Measurements from ENCODE around the gene MAP2K7. TPM values are rescaled to one million over a fixed set of nuclear protein-coding genes. Genes with fewer than 3 reads are reported as not detected.

MAP2K7 gene
- total and polyA plus RNA-seq, 2 of the 4 experiments (the other 2 are of a cell fraction) = 4.1 to 15.6 TPM

DNA sequence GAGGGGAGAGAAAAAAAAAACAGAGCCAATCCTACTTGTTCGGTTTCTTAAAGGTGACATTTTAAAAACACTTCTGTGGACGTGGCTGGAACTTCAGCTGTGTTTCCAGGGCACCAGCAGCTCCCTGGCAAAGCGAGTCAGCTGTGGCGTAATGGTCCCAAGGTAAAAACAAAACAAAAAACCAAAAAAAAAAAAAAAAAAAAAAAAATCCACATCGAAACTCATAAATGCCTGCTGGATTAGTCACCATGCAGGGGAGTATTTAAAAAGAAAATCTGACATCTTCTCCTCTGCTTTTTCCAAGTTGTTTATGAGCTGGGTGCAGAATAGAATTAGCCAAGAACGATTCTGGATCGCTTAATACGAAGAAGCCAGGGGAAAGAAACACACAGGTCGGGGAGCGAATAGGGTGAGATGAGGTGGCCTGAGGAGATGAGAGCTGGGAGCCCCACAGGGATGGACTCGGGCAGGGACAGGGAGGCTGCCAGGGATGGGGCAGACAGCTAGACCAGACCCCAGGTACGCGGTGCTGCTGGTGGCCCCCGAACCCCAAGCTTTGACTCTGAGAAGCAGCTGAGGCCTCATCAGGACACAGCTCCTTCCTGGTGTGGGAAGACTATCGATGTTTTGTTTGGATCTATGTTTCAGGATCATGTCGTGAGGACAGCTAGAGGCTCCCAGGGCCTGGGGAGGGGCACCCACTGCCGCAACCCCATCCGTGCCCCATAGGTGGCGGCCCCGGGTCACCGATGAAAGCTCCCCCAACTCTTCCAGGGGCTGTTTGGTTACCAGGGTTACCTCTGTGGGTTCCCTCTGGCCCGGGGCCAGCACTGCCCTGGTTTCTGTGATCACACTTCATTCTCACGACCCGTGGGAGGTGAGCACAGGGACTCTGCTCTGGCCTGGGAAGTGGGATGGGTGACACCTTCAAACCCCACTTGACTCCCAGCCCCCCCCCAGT, 25.3 kb downstream of the MAP2K7 start:
- in situ Hi-C loops (cut with MboI; ENCODE audit: low sequenced_read_pairs) (no loop called here), intact Hi-C loops (cut with micrococcal nuclease) (no loop called here), dilution Hi-C loops (cut with HindIII; ENCODE audit: low sequenced_read_pairs, unreplicated experiment) (no loop called here)
- DNase-seq (peak; percentile 88), ATAC-seq (ENCODE audit: low read depth) (peak; percentile 13)
- Histone ChIP-seq H2AK9ac (replicated peaks; ENCODE audit: low read depth, low read length, poor library complexity) (peak overlapping the region; percentile 95), H3K4me2 (ENCODE audit: low read depth, low read length) (peak overlapping the region; percentile 63), H2AFZ (replicated peaks; ENCODE audit: low read length, poor library complexity) (peak overlapping the region; percentile 80), H3K4ac (ENCODE audit: low read depth, low read length) (peak overlapping the region; percentile 85), H3K9me1 (ENCODE audit: insufficient read depth, low read length) (peaks cover 9% of the 10 kb centered on the region; the same call in 1 of the 2 replicates), H2BK15ac (ENCODE audit: low read depth, low read length) (peak overlapping the region; percentile 14; the same call in 1 of the 3 replicates), H4K5ac (ENCODE audit: low read depth, low read length) (peak overlapping the region; percentile 35), H3K79me1 (ENCODE audit: low read depth in 1 of 2, low read length in 2 of 2) (peaks cover 7 to 17% of the 10 kb centered on the region in 2 experiments; a peak in 2 of 4 replicates), H3K56ac (ENCODE audit: extremely low read depth, insufficient read depth, low read length) (peak overlapping the region; percentile 64; the same call in 1 of the 2 replicates), H4K20me1 (ENCODE audit: insufficient read depth, low read length) (peaks cover 15% of the 10 kb centered on the region), H3K14ac (replicated peaks; ENCODE audit: low read depth, low read length) (peak overlapping the region; percentile 67), H2BK5ac (ENCODE audit: low read depth, low read length, poor library complexity, severe bottlenecking) (peak overlapping the region; percentile 80), H4K91ac (ENCODE audit: insufficient read depth, low read depth, low read length) (peak overlapping the region; percentile 78), H3K27me3 (ENCODE audit: control insufficient read depth, insufficient read depth, low read length) (no peaks in the 10 kb centered on the region), H3K9ac (ENCODE audit: low read depth, low read length) (peak overlapping the region; percentile 40; the same call in 1 of the 2 replicates), H3K23ac (ENCODE audit: low read depth, low read length) (peak overlapping the region; percentile 13; the same call in 1 of the 2 replicates), H3K36me3 (ENCODE audit: control insufficient read depth, insufficient read depth, low read length) (peaks cover 36% of the 10 kb centered on the region), H3K9me3 (ENCODE audit: control insufficient read depth, insufficient read depth, low read length) (no peaks in the 10 kb centered on the region), H2BK120ac (ENCODE audit: low read depth, low read length) (peak overlapping the region; percentile 39), H2BK20ac (ENCODE audit: low read depth, low read length) (peak overlapping the region; percentile 27; the same call in 1 of the 2 replicates), H2AK5ac (ENCODE audit: low read depth, low read length) (peak overlapping the region; percentile 89), H3K4me1 (ENCODE audit: control insufficient read depth, insufficient read depth, low read length) (peaks cover 21% of the 10 kb centered on the region), H3K4me3 (ENCODE audit: insufficient read depth, low read depth, low read length) (no peak overlapping the region), H4K8ac (ENCODE audit: low read depth in 2 of 2, low read length in 2 of 2) (peak overlapping the region in 1 of 2 experiments; percentile 72; a peak in 2 of 4 replicates), H3K18ac (ENCODE audit: low read depth, low read length) (peak overlapping the region; percentile 54; the same call in 1 of the 2 replicates), H3K27ac (ENCODE audit: insufficient read depth, low read length) (peak overlapping the region; percentile 95)
- POLR2A ChIA-PET (ENCODE audit: unreplicated experiment) = interaction anchor here (0.6 to 1.0 kb wide), 4 partner anchors 8 to 462 kb away, joined by 3 to 14 read pairs (median 4); partner anchors contain the start of genes MAP2K7 and RAB11B
- no TSS peak for BruUV-seq (replicated peaks)
- 49% methylated on average over 7 of the region's 24 CpGs; no CpG with 5 or more reads in 1 of the 2 experiments for WGBS, 2 experiments (ENCODE audit: extremely low coverage in 2 of 2, insufficient read length in 1 of 2)
- CTCF ChIA-PET = interaction anchor here (0.6 to 1.9 kb wide), 9 partner anchors 8 to 83 kb away, joined by 3 to 10 read pairs (median 4); partner anchors contain the start of genes SNAPC2 and TIMM44
- TF ChIP-seq RAD21 (IDR thresholded peaks at IDR 0.05; ENCODE audit: low read length) (peak; percentile 31; the same call in 1 of the 2 replicates), POLR2A (IDR thresholded peaks at IDR 0.05; ENCODE audit: low read depth, low read length) (no peak), FOS (IDR thresholded peaks at IDR 0.05; ENCODE audit: low read depth, low read length) (peak; percentile 52; the same call in 1 of the 2 replicates), MAFK (IDR thresholded peaks at IDR 0.05; ENCODE audit: low read depth, low read length) (no peak), BHLHE40 (IDR thresholded peaks at IDR 0.05; ENCODE audit: low read depth, low read length) (no peak), SMC3 (IDR thresholded peaks at IDR 0.05; ENCODE audit: low read depth, low read length) (no peak), RFX5 (IDR thresholded peaks at IDR 0.05; ENCODE audit: low read depth, low read length) (no peak), CTCF (conservative IDR thresholded peaks at IDR 0.05; ENCODE audit: low read depth, low read length) (peak; percentile 46), MXI1 (IDR thresholded peaks at IDR 0.05; ENCODE audit: borderline replicate concordance, low read depth, low read length) (no peak), CEBPB (IDR thresholded peaks at IDR 0.05; ENCODE audit: low read depth, low read length) (peak; percentile 80), MAZ (IDR thresholded peaks at IDR 0.05; ENCODE audit: borderline replicate concordance, low read depth, low read length) (no peak; the same call in 1 of the 2 replicates)
- TF ChIP-seq, protein P1, sequence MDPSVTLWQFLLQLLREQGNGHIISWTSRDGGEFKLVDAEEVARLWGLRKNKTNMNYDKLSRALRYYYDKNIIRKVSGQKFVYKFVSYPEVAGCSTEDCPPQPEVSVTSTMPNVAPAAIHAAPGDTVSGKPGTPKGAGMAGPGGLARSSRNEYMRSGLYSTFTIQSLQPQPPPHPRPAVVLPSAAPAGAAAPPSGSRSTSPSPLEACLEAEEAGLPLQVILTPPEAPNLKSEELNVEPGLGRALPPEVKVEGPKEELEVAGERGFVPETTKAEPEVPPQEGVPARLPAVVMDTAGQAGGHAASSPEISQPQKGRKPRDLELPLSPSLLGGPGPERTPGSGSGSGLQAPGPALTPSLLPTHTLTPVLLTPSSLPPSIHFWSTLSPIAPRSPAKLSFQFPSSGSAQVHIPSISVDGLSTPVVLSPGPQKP (IDR thresholded peaks at IDR 0.05; ENCODE audit: borderline replicate concordance, low read depth, low read length) = no peak
